Mammary epithelial cell (primary cell): ENCODE data around the gene MFN1.

Experiments
- EZH2 ChIP-seq: IDR thresholded peaks from 2 replicates; pipeline ENCODE4 v1.6.1; 2012; ENCODE audit warnings: low read length, inconsistent platforms, borderline replicate concordance
- TF ChIP-seq, protein P1 (sequence below), 2 donors: IDR thresholded peaks in 1 of 2; conservative IDR thresholded peaks in 1 of 2; 2 replicates each; pipeline ENCODE4 v1.5.1; 2011 to 2012; ENCODE audit warnings: inconsistent platforms in 2 of 2, low read length in 2 of 2, mild to moderate bottlenecking in 2 of 2, control low read depth in 1 of 2, low read depth in 1 of 2; ENCODE audit not compliant: insufficient read depth in 1 of 2; ENCODE audit errors: extremely low read depth in 1 of 2

DNA sequence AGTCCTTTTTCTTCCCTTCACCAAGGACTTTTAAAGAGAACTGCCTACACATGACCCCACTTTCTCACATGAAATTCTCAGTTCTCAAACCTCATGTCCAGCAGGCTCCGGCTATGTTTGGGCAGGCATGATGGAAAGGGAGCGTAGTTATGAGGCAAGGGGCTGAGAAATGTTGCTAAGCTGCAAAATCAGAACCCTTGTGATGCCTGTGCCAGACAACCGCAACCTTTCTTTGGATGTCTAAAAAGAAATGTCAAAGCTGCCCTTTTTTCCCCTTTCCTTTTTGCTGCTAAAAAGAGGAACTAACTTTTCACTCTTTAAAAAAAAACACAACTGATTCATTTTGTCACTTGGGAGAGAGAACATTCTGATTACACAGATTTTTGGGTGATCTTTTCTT lies 84.5 kb downstream of the MFN1 start:
- TF ChIP-seq, protein P1, sequence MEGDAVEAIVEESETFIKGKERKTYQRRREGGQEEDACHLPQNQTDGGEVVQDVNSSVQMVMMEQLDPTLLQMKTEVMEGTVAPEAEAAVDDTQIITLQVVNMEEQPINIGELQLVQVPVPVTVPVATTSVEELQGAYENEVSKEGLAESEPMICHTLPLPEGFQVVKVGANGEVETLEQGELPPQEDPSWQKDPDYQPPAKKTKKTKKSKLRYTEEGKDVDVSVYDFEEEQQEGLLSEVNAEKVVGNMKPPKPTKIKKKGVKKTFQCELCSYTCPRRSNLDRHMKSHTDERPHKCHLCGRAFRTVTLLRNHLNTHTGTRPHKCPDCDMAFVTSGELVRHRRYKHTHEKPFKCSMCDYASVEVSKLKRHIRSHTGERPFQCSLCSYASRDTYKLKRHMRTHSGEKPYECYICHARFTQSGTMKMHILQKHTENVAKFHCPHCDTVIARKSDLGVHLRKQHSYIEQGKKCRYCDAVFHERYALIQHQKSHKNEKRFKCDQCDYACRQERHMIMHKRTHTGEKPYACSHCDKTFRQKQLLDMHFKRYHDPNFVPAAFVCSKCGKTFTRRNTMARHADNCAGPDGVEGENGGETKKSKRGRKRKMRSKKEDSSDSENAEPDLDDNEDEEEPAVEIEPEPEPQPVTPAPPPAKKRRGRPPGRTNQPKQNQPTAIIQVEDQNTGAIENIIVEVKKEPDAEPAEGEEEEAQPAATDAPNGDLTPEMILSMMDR (conservative IDR thresholded peaks at IDR 0.05 in 1 of 2, IDR thresholded peaks at IDR 0.05 in 1 of 2; ENCODE audit: extremely low read depth in 1 of 2, insufficient read depth in 1 of 2, low read depth in 1 of 2, low read length in 2 of 2), result no peak
- TF ChIP-seq EZH2, result no peak
